DOHH2 (cell line): ENCODE results near the gene NAGS.

Source experiments
- EZH2phosphoT487 ChIP-seq: fragments of 200-600 bp; sonication (generic); IDR thresholded peaks from 2 replicates; pipeline ENCODE4 v1.6.1; 2017; ENCODE audit warnings: borderline replicate concordance, mild to moderate bottlenecking, antibody characterized with exemption, low read length, moderate library complexity, mixed read lengths
- TF ChIP-seq, protein P1 (sequence below): fragments of 200-600 bp; sonication (generic); IDR thresholded peaks from one replicate; pipeline ENCODE4 v1.5.1; 2014; ENCODE audit warnings: antibody characterized with exemption, mild to moderate bottlenecking, low read depth, low read length; ENCODE audit not compliant: poor library complexity, severe bottlenecking

DNA sequence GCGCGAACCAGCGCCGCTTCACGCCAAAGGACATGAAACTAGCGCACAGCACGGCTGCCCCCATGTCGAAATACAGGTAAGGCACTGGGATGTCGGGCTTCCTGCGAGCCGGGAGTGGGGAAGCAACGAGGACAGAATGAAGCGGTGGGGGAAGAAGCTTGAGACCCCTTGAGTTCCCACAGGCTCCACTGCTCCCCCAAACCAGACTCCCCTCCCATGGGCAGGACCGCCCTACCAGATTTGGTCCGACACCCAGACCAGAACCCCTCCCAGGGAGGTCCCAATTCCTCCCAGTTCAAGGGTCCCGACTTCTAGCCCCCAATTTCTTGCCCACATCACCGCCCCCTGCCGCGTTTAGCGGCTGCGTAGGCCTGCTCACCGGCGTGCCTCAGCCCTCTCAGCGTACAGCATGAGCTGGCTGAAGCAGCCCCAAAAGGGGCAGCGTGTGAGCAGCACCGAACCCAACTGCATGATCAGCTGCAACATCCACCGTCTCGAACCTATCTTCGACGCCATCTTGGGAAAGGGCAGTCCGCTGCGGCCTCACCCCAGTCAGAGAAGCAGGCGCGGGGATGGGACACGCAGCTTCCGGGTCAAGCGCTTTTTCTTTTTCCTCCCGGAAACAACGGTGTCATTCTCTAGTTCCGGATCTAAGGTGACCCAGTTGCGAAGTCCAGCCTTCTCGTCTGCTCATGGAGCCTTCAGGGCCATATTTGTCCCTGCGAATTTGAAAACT lies 10.2 kb downstream of the NAGS start, which contains the start of gene TMEM101:
- TF ChIP-seq, protein P1, sequence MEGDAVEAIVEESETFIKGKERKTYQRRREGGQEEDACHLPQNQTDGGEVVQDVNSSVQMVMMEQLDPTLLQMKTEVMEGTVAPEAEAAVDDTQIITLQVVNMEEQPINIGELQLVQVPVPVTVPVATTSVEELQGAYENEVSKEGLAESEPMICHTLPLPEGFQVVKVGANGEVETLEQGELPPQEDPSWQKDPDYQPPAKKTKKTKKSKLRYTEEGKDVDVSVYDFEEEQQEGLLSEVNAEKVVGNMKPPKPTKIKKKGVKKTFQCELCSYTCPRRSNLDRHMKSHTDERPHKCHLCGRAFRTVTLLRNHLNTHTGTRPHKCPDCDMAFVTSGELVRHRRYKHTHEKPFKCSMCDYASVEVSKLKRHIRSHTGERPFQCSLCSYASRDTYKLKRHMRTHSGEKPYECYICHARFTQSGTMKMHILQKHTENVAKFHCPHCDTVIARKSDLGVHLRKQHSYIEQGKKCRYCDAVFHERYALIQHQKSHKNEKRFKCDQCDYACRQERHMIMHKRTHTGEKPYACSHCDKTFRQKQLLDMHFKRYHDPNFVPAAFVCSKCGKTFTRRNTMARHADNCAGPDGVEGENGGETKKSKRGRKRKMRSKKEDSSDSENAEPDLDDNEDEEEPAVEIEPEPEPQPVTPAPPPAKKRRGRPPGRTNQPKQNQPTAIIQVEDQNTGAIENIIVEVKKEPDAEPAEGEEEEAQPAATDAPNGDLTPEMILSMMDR: no peak
- TF ChIP-seq EZH2phosphoT487: no peak
